ENCODE results near the gene FLT3LG.

DNA sequence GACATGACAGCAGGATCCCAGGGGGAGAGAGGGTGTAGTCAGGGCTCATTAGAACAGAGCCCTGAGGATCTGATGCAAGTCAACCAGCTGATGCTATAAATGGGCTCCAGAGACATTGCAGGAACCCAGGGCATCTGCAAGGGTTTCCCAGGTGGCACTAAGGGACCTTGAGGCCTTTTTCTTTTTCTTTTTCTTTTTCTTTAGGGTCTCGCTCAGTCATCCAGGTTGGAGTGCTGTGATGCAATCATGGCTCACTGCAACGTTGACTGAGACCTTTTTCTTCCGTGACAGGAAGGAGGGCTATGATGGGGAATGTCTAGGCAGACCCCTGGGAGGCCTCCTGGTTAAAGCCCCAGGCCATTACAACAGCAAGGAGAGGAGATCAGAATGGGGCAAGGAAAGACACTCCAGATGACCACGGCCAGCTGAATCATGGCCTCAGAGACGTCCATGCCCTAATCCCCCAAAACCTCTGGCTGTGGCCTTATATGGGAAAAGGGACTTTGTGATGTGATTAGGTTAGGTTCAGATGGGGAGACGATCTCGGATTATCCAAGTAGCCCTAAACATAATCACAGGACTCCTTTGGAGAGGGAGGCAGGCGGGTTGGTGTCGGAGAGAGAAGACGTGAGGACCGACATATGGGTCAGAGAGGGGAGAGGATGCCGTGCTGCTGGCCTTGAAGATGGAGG is 33.9 kb downstream of the FLT3LG start:
- TF ChIP-seq, protein P1, sequence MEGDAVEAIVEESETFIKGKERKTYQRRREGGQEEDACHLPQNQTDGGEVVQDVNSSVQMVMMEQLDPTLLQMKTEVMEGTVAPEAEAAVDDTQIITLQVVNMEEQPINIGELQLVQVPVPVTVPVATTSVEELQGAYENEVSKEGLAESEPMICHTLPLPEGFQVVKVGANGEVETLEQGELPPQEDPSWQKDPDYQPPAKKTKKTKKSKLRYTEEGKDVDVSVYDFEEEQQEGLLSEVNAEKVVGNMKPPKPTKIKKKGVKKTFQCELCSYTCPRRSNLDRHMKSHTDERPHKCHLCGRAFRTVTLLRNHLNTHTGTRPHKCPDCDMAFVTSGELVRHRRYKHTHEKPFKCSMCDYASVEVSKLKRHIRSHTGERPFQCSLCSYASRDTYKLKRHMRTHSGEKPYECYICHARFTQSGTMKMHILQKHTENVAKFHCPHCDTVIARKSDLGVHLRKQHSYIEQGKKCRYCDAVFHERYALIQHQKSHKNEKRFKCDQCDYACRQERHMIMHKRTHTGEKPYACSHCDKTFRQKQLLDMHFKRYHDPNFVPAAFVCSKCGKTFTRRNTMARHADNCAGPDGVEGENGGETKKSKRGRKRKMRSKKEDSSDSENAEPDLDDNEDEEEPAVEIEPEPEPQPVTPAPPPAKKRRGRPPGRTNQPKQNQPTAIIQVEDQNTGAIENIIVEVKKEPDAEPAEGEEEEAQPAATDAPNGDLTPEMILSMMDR (conservative IDR thresholded peaks at IDR 0.05; ENCODE audit: low read depth in 2 of 2), result no peak
- TF ChIP-seq EZH2 (IDR thresholded peaks at IDR 0.05; ENCODE audit: low read depth, unreplicated experiment), result no peak
- TF ChIP-seq, protein P2, sequence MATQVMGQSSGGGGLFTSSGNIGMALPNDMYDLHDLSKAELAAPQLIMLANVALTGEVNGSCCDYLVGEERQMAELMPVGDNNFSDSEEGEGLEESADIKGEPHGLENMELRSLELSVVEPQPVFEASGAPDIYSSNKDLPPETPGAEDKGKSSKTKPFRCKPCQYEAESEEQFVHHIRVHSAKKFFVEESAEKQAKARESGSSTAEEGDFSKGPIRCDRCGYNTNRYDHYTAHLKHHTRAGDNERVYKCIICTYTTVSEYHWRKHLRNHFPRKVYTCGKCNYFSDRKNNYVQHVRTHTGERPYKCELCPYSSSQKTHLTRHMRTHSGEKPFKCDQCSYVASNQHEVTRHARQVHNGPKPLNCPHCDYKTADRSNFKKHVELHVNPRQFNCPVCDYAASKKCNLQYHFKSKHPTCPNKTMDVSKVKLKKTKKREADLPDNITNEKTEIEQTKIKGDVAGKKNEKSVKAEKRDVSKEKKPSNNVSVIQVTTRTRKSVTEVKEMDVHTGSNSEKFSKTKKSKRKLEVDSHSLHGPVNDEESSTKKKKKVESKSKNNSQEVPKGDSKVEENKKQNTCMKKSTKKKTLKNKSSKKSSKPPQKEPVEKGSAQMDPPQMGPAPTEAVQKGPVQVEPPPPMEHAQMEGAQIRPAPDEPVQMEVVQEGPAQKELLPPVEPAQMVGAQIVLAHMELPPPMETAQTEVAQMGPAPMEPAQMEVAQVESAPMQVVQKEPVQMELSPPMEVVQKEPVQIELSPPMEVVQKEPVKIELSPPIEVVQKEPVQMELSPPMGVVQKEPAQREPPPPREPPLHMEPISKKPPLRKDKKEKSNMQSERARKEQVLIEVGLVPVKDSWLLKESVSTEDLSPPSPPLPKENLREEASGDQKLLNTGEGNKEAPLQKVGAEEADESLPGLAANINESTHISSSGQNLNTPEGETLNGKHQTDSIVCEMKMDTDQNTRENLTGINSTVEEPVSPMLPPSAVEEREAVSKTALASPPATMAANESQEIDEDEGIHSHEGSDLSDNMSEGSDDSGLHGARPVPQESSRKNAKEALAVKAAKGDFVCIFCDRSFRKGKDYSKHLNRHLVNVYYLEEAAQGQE (IDR thresholded peaks at IDR 0.05; ENCODE audit: unreplicated experiment), result no peak
